ENCODE data around the gene CEP250. TPM values are rescaled to one million over a fixed set of nuclear protein-coding genes. Genes with fewer than 3 reads are reported as not detected.

CEP250 gene
- total RNA-seq, 1 experiment from 2014 or later: 42.3 TPM

DNA sequence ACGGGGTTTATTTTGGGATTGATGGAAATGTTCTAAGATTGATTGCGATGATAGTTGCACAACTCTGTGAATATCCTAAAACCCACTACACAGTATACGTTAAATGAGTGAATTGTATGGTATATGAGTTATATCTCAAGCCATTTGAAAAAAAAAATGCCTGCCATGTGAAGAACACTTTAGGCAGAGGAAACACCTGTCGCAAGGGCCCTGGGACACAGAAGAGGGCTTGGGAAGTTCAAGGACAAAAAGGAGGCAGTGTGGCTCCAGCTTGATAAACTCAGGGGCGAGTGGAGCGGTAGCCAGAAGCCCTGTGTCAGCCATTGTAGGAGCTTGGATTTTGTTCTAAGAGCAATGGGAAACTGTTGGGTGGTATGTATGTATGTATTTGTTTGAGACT, 37.0 kb downstream of the CEP250 start:
- Histone ChIP-seq H3K36me3 (ENCODE audit: control insufficient read depth in 1 of 2, insufficient read depth in 2 of 2, low read length in 2 of 2) (peaks cover 31 to 37% of the 10 kb centered on the region in 2 experiments), H4K20me1 (ENCODE audit: insufficient read depth) (no peaks in the 10 kb centered on the region; the same call in 1 of the 2 replicates), H3K27ac (ENCODE audit: low read depth, low read length) (no peak overlapping the region), H3K4me1 (ENCODE audit: control insufficient read depth in 1 of 2, insufficient read depth in 2 of 2, low read length in 2 of 2) (no peaks in the 10 kb centered on the region), H2AFZ (ENCODE audit: low read depth, low read length, poor library complexity, severe bottlenecking) (no peak overlapping the region), H3K9me3 (ENCODE audit: control insufficient read depth in 1 of 2, insufficient read depth in 1 of 2, low read depth in 1 of 2, low read length in 2 of 2) (no peaks in the 10 kb centered on the region), H3K4me2 (ENCODE audit: low read length) (no peak overlapping the region), H3K4me3 (replicated peaks in 1 of 2; ENCODE audit: low read depth in 1 of 2, low read length in 2 of 2) (no peak overlapping the region), H3K79me2 (ENCODE audit: insufficient read depth, low read length) (no peaks in the 10 kb centered on the region), H3K9ac (ENCODE audit: low read length) (no peak overlapping the region), H3K27me3 (ENCODE audit: insufficient read depth, low read length) (no peaks in the 10 kb centered on the region), H3K9me2 (ENCODE audit: insufficient read depth) (no peaks in the 10 kb centered on the region)
- no TSS peak for BruUV-seq (replicated peaks)
- TF ChIP-seq, protein P1, sequence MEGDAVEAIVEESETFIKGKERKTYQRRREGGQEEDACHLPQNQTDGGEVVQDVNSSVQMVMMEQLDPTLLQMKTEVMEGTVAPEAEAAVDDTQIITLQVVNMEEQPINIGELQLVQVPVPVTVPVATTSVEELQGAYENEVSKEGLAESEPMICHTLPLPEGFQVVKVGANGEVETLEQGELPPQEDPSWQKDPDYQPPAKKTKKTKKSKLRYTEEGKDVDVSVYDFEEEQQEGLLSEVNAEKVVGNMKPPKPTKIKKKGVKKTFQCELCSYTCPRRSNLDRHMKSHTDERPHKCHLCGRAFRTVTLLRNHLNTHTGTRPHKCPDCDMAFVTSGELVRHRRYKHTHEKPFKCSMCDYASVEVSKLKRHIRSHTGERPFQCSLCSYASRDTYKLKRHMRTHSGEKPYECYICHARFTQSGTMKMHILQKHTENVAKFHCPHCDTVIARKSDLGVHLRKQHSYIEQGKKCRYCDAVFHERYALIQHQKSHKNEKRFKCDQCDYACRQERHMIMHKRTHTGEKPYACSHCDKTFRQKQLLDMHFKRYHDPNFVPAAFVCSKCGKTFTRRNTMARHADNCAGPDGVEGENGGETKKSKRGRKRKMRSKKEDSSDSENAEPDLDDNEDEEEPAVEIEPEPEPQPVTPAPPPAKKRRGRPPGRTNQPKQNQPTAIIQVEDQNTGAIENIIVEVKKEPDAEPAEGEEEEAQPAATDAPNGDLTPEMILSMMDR (IDR thresholded peaks at IDR 0.05 in 2 of 3, conservative IDR thresholded peaks at IDR 0.05 in 1 of 3; ENCODE audit: borderline replicate concordance in 1 of 3, insufficient read depth in 1 of 3, low read depth in 2 of 3, low read length in 2 of 3): no peak
- TF ChIP-seq POLR2AphosphoS5 (IDR thresholded peaks at IDR 0.05; ENCODE audit: low read depth, low read length): no peak
- no peak for TF ChIP-seq EZH2phosphoT487 (IDR thresholded peaks at IDR 0.05; ENCODE audit: borderline replicate concordance)
- TF ChIP-seq, protein P2, sequence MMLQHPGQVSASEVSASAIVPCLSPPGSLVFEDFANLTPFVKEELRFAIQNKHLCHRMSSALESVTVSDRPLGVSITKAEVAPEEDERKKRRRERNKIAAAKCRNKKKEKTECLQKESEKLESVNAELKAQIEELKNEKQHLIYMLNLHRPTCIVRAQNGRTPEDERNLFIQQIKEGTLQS (IDR thresholded peaks at IDR 0.05): no peak
- no peak for TF ChIP-seq SP1 (IDR thresholded peaks at IDR 0.05; ENCODE audit: low read depth)
- TF ChIP-seq, protein P3, sequence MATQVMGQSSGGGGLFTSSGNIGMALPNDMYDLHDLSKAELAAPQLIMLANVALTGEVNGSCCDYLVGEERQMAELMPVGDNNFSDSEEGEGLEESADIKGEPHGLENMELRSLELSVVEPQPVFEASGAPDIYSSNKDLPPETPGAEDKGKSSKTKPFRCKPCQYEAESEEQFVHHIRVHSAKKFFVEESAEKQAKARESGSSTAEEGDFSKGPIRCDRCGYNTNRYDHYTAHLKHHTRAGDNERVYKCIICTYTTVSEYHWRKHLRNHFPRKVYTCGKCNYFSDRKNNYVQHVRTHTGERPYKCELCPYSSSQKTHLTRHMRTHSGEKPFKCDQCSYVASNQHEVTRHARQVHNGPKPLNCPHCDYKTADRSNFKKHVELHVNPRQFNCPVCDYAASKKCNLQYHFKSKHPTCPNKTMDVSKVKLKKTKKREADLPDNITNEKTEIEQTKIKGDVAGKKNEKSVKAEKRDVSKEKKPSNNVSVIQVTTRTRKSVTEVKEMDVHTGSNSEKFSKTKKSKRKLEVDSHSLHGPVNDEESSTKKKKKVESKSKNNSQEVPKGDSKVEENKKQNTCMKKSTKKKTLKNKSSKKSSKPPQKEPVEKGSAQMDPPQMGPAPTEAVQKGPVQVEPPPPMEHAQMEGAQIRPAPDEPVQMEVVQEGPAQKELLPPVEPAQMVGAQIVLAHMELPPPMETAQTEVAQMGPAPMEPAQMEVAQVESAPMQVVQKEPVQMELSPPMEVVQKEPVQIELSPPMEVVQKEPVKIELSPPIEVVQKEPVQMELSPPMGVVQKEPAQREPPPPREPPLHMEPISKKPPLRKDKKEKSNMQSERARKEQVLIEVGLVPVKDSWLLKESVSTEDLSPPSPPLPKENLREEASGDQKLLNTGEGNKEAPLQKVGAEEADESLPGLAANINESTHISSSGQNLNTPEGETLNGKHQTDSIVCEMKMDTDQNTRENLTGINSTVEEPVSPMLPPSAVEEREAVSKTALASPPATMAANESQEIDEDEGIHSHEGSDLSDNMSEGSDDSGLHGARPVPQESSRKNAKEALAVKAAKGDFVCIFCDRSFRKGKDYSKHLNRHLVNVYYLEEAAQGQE (IDR thresholded peaks at IDR 0.05; ENCODE audit: low read depth): no peak
- no peak for TF ChIP-seq SIN3A (IDR thresholded peaks at IDR 0.05; ENCODE audit: low read depth)
- TF ChIP-seq JUND (IDR thresholded peaks at IDR 0.05): no peak
- RAD21 ChIA-PET (ENCODE audit: low non-redundant PET in 1 of 2, low total read pairs in 2 of 2, uncharacterized antibody in 2 of 2, unreplicated experiment in 2 of 2): no interaction called here
- CTCF ChIA-PET: no interaction called here
- ATAC-seq: no peak
- intact Hi-C loops (cut with micrococcal nuclease): no loop called here
- POLR2A ChIA-PET: no interaction called here
- DNase-seq (ENCODE audit: low read depth, low spot score): no peak

All from HCT116 (cell line).